Subcutaneous adipose tissue (tissue), 4 donors: Measurements from ENCODE around the gene ATP11C. TPM values are rescaled to one million over a fixed set of nuclear protein-coding genes. Genes with fewer than 3 reads are reported as not detected.

ENCODE experiments used
- CTCF ChIP-seq: fragments of 450-650 bp; IDR thresholded peaks from one replicate; pipeline ENCODE4 v1.5.1; 2016; ENCODE audit warnings: low read depth, mild to moderate bottlenecking, control low read depth, antibody characterized with exemption, moderate library complexity
- total RNA-seq, 4 donors: library from RNA; depleted of rRNA; stranded (reverse); fragments of >200 nt; gene quantifications; one replicate each; pipeline ENCODE4 v1.1.0, GENCODE V29; 2016

Gene ATP11C
- total RNA-seq, 4 donors from 2014 or later, result 35.8 to 52.6 (median 38.6) TPM

GRCh38 chrX:139898334-139898733, 34.5 kb downstream of the ATP11C start:
- TF ChIP-seq CTCF, result no peak

- TF ChIP-seq CTCF, result no peak
These were observed 40.3 kb downstream of the ATP11C start for GRCh38 chrX:139892512-139892911.

- no peak for TF ChIP-seq CTCF
These were observed 41.7 kb downstream of the ATP11C start for GRCh38 chrX:139890991-139891700.

GRCh38 chrX:139889760-139890159, 43.1 kb downstream of the ATP11C start:
- no peak for TF ChIP-seq CTCF

GRCh38 chrX:139883984-139884383, 48.9 kb downstream of the ATP11C start:
- no peak for TF ChIP-seq CTCF

- TF ChIP-seq CTCF, result no peak
These were observed 50.6 kb downstream of the ATP11C start for GRCh38 chrX:139882299-139882698.

GRCh38 chrX:139881572-139881971, 51.3 kb downstream of the ATP11C start:
- no peak for TF ChIP-seq CTCF
